Measurements from ENCODE around the gene TRAPPC2L. TPM values are rescaled to one million over a fixed set of nuclear protein-coding genes. Genes with fewer than 3 reads are reported as not detected.

TRAPPC2L gene
- total and polyA plus RNA-seq, 2 of the 13 experiments (the other 11 are each of a cell fraction or from before 2014, with no cell fraction given) = 96.3 to 107 TPM

- TF ChIP-seq ZUFSP (CRISPR knock-in tag; IDR thresholded peaks at IDR 0.05; ENCODE audit: borderline replicate concordance) = no peak
- TF ChIP-seq HHEX (CRISPR knock-in tag; IDR thresholded peaks at IDR 0.05) = no peak
- TF ChIP-seq ZNF512B (CRISPR knock-in tag; IDR thresholded peaks at IDR 0.05; ENCODE audit: borderline replicate concordance) = no peak
- no peak for TF ChIP-seq ZFAT (CRISPR knock-in tag; conservative IDR thresholded peaks at IDR 0.05)
- peak; percentile 42; the same call in 1 of the 2 replicates for TF ChIP-seq KDM5B (CRISPR knock-in tag; IDR thresholded peaks at IDR 0.05; ENCODE audit: borderline replicate concordance)
- no peak for TF ChIP-seq ZNF614 (CRISPR knock-in tag; IDR thresholded peaks at IDR 0.05; ENCODE audit: borderline replicate concordance)
- no peak for TF ChIP-seq ZNF12 (CRISPR knock-in tag; IDR thresholded peaks at IDR 0.05)
- no peak for TF ChIP-seq SIX4 (CRISPR knock-in tag; IDR thresholded peaks at IDR 0.05)
- TF ChIP-seq ZNF235 (CRISPR knock-in tag; IDR thresholded peaks at IDR 0.05; ENCODE audit: borderline replicate concordance) = peak; percentile 71; the same call in 1 of the 2 replicates
- TF ChIP-seq MBD4 (IDR thresholded peaks at IDR 0.05; ENCODE audit: borderline replicate concordance, low read length) = no peak
- no peak for TF ChIP-seq BCLAF1 (IDR thresholded peaks at IDR 0.05)
- TF ChIP-seq THAP9 (CRISPR knock-in tag; IDR thresholded peaks at IDR 0.05; ENCODE audit: borderline replicate concordance) = no peak
- TF ChIP-seq MTF1 (CRISPR knock-in tag; IDR thresholded peaks at IDR 0.05) = no peak
- peak; percentile 21; the same call in 1 of the 2 replicates for TF ChIP-seq TAF1 (CRISPR knock-in tag; IDR thresholded peaks at IDR 0.05)
Observed at GRCh38 chr16:88817785-88818574, 38.9 kb upstream of the TRAPPC2L start (continued).

All from HepG2 (cell line).